ENCODE data around the gene SPEM2. TPM values are rescaled to one million over a fixed set of nuclear protein-coding genes. Genes with fewer than 3 reads are reported as not detected.

The SPEM2 gene
- total and polyA plus RNA-seq, 2 of the 8 experiments (the other 6 are each of a cell fraction or from before 2014, with no cell fraction given), result 0.03 TPM; not detected in 1

DNA sequence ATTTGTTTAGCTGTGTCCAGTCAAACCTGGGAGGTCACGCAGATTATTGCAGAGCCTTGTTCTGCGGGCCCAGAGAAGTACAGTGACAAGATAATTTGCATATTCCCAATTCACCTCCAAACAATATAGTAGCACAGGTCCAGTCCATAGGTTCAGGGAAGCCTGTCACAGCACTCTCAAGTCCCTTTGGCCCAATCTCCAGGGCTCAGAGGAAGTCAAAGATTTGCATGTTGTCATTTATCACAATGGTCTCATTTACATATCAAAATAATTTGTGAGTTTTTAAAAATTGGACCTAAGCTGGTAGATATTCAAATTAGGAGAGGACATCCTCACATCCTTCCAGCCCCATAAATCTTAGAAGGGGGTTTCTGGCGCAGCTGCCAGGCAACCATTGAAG lies 42.1 kb downstream of the SPEM2 start:
- peaks cover 0 to 1% of the 10 kb centered on the region in 2 experiments for H4K20me1 ChIP-seq (replicated peaks in 1 of 2; ENCODE audit: control insufficient read depth in 1 of 2, insufficient read depth in 2 of 2, low read length in 2 of 2)
- no peak for FAIRE-seq
- TF ChIP-seq ZNF274 (IDR thresholded peaks at IDR 0.05; ENCODE audit: borderline replicate concordance, extremely low read depth, low read length), result no peak
- no peak for TF ChIP-seq POU5F1 (IDR thresholded peaks at IDR 0.05; ENCODE audit: low read depth, low read length)
- TF ChIP-seq GABPA (IDR thresholded peaks at IDR 0.05; ENCODE audit: borderline replicate concordance, insufficient read depth, low read length), result no peak
- no peak for TF ChIP-seq RNF2 (IDR thresholded peaks at IDR 0.05; ENCODE audit: borderline replicate concordance, low read depth, low read length, missing control alignments, poor library complexity, severe bottlenecking)
- TF ChIP-seq RXRA (IDR thresholded peaks at IDR 0.05; ENCODE audit: insufficient read depth, low read depth, low read length), result no peak
- TF ChIP-seq SIX5 (IDR thresholded peaks at IDR 0.05; ENCODE audit: low read depth, low read length), result no peak
- no peak for TF ChIP-seq SIN3A (conservative IDR thresholded peaks at IDR 0.05 in 1 of 2, IDR thresholded peaks at IDR 0.05 in 1 of 2; ENCODE audit: low read depth in 1 of 2, low read length in 2 of 2)
- TF ChIP-seq GTF2F1 (IDR thresholded peaks at IDR 0.05; ENCODE audit: borderline replicate concordance, low read depth, low read length), result no peak
- no peak for TF ChIP-seq ATF2 (IDR thresholded peaks at IDR 0.05; ENCODE audit: low read length)
- TF ChIP-seq TAF7 (optimal IDR thresholded peaks at IDR 0.05; ENCODE audit: borderline replicate concordance, low read depth, low read length), result no peak
- TF ChIP-seq JUND (IDR thresholded peaks at IDR 0.05; ENCODE audit: low read length), result no peak

More for the DNA sequence above, 42.1 kb downstream of the SPEM2 start:
- H2BK12ac ChIP-seq (ENCODE audit: low read depth, low read length), result no peak overlapping the region
- H2BK15ac ChIP-seq (ENCODE audit: low read length), result no peak overlapping the region
- no peak overlapping the region for H4K91ac ChIP-seq (replicated peaks; ENCODE audit: insufficient read length, low read length)
- no peaks in the 10 kb centered on the region for H3K23me2 ChIP-seq (ENCODE audit: low read depth, low read length)
- no peak overlapping the region for H3K4me2 ChIP-seq (ENCODE audit: insufficient read depth in 1 of 2, low read depth in 2 of 2, low read length in 2 of 2)
- peaks cover 0 to 3% (median under 1%) of the 10 kb centered on the region in 4 experiments; a peak in 3 of 8 replicates for H3K36me3 ChIP-seq (ENCODE audit: control insufficient read depth in 2 of 4, insufficient read depth in 4 of 4, low read length in 3 of 4)
- H2BK20ac ChIP-seq (ENCODE audit: low read length), result no peak overlapping the region
- H2AFZ ChIP-seq (ENCODE audit: low read length), result no peak overlapping the region
- no peaks in the 10 kb centered on the region for H3K9me3 ChIP-seq (ENCODE audit: insufficient read depth in 2 of 2, low read depth in 1 of 2, low read length in 1 of 2)
- no peak overlapping the region for H4K8ac ChIP-seq (ENCODE audit: extremely low read depth, insufficient read depth, low read length)
- WGBS, 2 experiments (ENCODE audit: extremely low coverage in 1 of 2, insufficient coverage in 1 of 2, insufficient read length in 1 of 2, insufficient replicate concordance in 2 of 2, low coverage in 1 of 2, low lambda C conversion rate in 2 of 2, missing lambda C conversion rate in 1 of 2), result 89% methylated on average over 3 of the region's 3 CpGs; no CpG with 5 or more reads in 1 of the 2 experiments
- H3K9ac ChIP-seq (replicated peaks in 1 of 4; ENCODE audit: extremely low read depth in 1 of 4, low read depth in 3 of 4, low read length in 3 of 4), result no peak overlapping the region
- no peak overlapping the region for H3K27ac ChIP-seq (ENCODE audit: low read depth, low read length)
- H2AK5ac ChIP-seq (ENCODE audit: low read depth, low read length), result no peak overlapping the region
- no peak overlapping the region for H3K56ac ChIP-seq (replicated peaks; ENCODE audit: insufficient read length, low read depth, low read length)
- DNase-seq (ENCODE audit: low read depth in 1 of 2, low spot score in 2 of 2), result no peak
- ChIA-PET POLR2A (ENCODE audit: partially characterized antibody) (interaction anchor here (0.8 to 13.8 kb wide), 5 partner anchors 14 to 116 kb away, joined by 3 to 200 read pairs (median 4); partner anchors contain the start of genes POLR2A, SLC35G6 and ZBTB4), CTCF (ENCODE audit: partially characterized antibody) (interaction anchor here (1.0 to 1.6 kb wide), 3 partner anchors 13 to 48 kb away, joined by 3 read pairs; no protein-coding TSS in a partner anchor)
- H3K27me3 ChIP-seq (replicated peaks in 1 of 4; ENCODE audit: control insufficient read depth in 3 of 4, extremely low read depth in 1 of 4, insufficient read depth in 3 of 4, low read length in 3 of 4), result no peaks in the 10 kb centered on the region
- H4K5ac ChIP-seq (ENCODE audit: insufficient read length, low read depth, low read length), result no peak overlapping the region
- H3K4ac ChIP-seq (replicated peaks; ENCODE audit: insufficient read length, low read depth, low read length), result no peak overlapping the region
- no peak overlapping the region for H3K23ac ChIP-seq (ENCODE audit: insufficient read length)
- no peak overlapping the region for H3K18ac ChIP-seq (ENCODE audit: extremely low read depth, low read length)
- H3K14ac ChIP-seq (ENCODE audit: insufficient read length), result no peak overlapping the region
- peaks cover 2% of the 10 kb centered on the region for H3K79me1 ChIP-seq (ENCODE audit: low read depth, low read length)
- H3K4me1 ChIP-seq (replicated peaks in 1 of 4; ENCODE audit: control insufficient read depth in 3 of 4, insufficient read depth in 4 of 4, low read length in 3 of 4), result no peaks in the 10 kb centered on the region
- no peak overlapping the region for H3K4me3 ChIP-seq (ENCODE audit: extremely low read depth in 1 of 4, insufficient read depth in 2 of 4, low read depth in 3 of 4, low read length in 4 of 4)
- H3K79me2 ChIP-seq (ENCODE audit: control insufficient read depth in 1 of 2, insufficient read depth in 2 of 2, low read length in 2 of 2), result no peaks in the 10 kb centered on the region; a peak in 1 of 4 replicates
- no peak overlapping the region for H2BK5ac ChIP-seq (ENCODE audit: low read depth, low read length)
- H2BK120ac ChIP-seq (replicated peaks; ENCODE audit: low read depth, low read length), result no peak overlapping the region

Measured in H1 (cell line).